HG02981 (cell line): ENCODE results near the gene EDEM2.
"Not testable (repeated sequence)": the region's sequence is repeated elsewhere in the genome, so short reads cannot be mapped to it uniquely, and the experiment has no call there.

Experiments
- ATAC-seq: cut with Tn5 transposase; IDR thresholded peaks from one replicate; pipeline ENCODE4 v1.9.1; 2021; ENCODE audit warnings: mild to moderate bottlenecking, moderate library complexity; ENCODE audit not compliant: unreplicated experiment

EDEM2 gene

DNA sequence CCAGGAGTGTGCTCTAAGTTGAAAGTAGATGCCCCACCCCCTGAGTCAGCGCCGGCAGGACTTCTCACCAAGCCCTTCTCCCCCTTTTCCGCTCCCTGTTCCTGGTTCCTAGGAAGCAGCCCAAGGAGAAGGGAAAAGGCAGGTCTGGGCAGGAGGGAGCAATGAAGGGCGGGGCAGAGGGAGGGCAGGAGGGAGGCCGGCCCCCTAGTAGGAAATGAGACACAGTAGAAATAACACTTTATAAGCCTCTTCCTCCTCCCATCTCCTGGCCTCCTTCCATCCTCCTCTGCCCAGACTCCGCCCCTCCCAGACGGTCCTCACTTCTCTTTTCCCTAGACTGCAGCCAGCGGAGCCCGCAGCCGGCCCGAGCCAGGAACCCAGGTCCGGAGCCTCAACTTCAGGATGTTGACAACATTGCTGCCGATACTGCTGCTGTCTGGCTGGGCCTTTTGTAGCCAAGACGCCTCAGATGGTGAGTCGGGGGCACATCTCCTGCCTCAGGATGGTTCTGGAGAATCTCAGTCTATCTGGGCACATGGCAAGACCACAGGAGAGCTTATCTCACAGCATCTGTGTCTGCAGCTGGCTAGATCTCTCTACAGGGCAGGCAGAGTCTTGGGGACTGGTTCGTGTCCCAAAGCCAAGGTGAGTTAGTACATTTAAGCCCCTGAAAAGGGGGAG is 24.8 kb upstream of the EDEM2 start, which contains the start of gene PROCR:
Gene PROCR (plus strand): TSS at position 320 of the 681 bp plus-strand sequence. CDS start 83 bp downstream, at position 403.
- no peak for ATAC-seq

GRCh38 chr20:35171438-35171752 is 24.3 kb upstream of the EDEM2 start:
- ATAC-seq, result no peak

DNA sequence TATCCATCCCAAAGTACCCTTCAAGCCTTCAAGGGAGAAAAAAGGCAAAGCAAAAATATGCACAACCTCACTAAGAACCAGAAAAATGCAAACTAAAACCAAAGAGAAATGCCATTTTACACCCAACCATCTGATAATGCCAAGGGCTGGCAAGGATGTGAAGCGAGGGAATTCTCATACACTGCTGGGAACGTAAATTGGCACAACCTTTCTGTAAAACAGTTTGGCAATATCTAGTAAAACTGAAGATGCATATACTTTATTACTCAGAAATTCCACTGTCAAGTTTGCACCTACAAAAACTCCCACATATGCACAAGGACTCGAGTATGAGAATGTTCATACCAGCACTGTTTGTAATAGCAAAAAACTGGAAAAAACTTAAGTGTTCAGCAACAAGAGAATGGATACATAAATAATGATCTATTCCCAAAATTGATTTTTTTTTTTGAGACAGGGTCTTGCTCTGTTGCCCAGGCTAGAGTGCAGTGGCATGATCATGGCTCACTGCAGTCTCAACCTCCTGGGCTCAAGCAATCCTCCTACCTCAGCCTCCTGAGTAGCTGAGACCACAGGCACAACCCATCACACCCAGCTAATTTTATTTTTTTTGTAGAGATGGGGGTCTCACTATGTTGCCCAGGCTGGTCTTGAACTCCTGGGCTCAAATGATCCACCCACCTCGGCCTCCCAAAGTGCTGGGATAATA is 21.7 kb upstream of the EDEM2 start:
- ATAC-seq, result not testable (repeated sequence)

- no peak for ATAC-seq
Observed at GRCh38 chr20:35167787-35168186, 20.7 kb upstream of the EDEM2 start.

- no peak for ATAC-seq
Observed at GRCh38 chr20:35166242-35166830, 19.2 kb upstream of the EDEM2 start.

DNA sequence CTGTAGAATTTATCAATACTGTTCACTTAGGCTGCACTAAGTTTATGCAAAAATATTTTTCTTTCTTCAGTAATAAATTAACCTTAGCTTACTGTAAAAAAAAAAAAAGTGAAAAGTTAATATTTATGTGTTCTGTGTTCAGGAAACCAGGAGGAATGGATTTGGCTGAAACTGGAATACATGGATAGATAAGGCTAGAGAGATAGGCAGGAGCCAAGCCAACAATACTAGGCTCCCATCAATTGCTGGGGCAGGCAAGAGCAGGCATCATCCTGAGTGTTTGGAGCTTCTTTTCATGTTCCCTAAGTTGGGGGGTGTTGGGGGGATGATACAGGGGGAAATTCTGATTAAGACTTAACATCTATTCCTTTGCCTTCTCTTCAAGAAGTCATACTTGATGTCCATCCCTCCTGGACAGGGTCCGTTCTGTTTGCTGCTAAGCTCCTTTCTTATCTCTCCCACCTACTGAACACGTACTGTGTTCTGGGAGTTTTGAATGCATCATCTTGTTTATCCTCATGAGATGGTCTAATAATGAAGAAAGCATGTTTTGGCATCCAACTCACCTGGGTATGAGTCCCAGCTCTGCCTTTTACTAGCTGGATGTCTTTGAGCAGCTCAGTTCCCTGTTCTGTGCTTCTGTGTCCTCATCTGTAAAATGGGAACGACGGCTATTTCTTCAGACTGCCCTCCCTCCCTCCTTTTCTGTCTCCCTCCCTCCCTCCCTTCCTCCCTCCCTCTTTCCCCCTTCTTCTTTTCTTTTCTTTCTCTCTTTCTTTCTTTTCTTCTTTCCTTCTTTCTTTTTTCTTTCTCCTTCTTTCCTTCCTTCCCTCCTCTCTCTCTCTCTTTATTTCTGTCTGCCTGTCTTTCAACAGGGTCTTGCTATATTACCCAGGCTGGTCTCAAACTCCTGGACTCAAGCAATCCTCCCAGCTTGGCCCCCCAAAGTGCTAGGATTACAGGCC is 18.4 kb upstream of the EDEM2 start:
- no peak for ATAC-seq

DNA sequence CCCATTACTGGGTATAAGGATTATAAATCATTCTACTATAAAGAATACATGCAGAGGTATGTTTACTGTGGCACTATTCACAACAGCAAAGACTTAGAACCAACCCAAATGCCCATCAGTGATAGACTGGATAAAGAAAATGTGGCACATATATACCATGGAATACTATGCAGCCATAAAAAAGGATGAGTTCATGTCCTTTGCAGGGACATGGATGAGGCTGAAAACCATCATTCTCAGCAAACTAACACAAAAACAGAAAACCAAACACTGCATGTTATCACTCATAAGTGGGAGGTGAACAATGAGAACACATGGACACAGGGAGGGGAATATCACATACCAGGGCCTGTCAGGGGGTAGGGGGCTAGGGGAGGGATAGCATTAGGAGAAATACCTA is 17.4 kb upstream of the EDEM2 start:
- ATAC-seq, result not testable (repeated sequence)

- not testable (repeated sequence) for ATAC-seq
Observed at GRCh38 chr20:35160341-35160740, 13.2 kb upstream of the EDEM2 start.

- ATAC-seq, result no peak
Observed at GRCh38 chr20:35156978-35157377, 9.8 kb upstream of the EDEM2 start.

DNA sequence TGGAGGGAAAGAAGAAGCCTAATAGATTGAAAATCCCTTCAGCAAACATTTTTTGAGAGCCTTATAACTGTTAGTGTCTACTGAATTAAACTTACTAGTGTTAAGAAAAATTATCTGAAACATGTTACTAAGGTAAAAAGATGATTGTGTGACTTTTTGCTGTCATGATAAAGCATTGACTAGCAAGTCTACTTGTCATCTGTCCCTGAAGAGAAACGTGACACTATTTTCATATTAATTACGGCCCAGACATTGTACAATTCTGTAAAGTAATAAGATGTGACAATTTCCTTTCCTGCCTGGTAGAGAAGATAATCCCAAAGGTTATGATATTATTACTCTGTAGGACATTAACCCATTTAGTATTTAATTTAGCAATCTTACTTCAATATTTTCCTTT is 8.8 kb upstream of the EDEM2 start:
- ATAC-seq, result no peak

DNA sequence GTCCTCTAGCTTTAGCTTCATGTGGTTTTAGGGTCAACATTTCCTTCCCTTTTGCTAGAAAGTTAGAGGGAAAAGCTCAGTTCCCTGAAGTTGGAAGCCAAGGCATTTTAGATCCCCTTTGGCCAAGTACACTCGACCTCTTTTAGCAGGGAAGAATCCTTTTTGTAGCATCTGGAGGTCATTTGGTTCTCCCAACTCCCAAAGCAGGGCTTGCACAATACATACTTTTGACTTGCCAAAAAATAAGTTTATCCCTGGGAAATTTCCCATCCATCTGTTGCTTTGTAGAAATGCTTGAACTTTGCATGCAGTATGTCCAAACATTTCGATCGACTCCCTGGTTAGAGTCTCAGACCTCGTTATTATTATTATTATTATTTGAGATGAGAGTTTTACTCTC is 4.6 kb upstream of the EDEM2 start:
- no peak for ATAC-seq

DNA sequence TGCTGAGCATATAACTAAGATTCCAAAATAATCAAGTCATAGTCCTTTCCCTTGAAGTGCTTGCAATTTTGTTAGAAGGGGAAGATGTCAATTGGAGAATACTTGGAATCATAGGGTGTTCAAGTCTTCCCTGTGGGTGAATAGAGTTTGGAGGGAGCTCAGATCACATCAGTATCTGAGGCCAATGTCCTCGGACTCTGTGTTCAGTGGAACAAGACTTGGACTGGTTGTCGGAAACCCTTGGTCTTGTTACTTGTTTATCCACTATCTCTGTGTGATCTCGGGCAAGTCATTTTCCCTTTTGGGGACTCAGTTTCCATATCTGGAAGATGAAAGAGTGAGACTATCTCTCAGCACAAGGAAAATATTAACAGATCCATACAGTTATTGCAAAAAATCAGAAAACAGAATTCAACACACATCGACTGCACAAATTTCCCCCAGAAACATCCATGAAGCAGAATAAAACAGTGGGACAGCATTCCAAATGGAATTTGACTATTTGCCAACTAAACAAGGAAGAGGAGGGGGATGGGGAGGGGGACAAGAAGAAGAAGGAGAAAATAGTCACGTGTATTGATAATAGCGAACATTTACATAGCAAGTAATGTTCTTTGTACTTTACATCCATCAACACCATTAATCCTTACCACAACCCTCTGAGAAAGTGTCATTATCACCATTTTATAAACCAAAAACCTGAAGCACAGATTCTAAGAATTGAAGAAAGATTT is 3.9 kb upstream of the EDEM2 start:
- no peak for ATAC-seq

GRCh38 chr20:35147575-35148071 is 487 bp upstream of the EDEM2 start:
- ATAC-seq, result not testable (repeated sequence)

GRCh38 chr20:35146299-35146919 is 727 bp downstream of the EDEM2 start:
- ATAC-seq, result no peak

- ATAC-seq, result no peak
Observed at GRCh38 chr20:35145141-35145564, 2.0 kb downstream of the EDEM2 start.

- ATAC-seq, result peak; percentile 49
Observed at GRCh38 chr20:35144694-35145093, 2.4 kb downstream of the EDEM2 start.

DNA sequence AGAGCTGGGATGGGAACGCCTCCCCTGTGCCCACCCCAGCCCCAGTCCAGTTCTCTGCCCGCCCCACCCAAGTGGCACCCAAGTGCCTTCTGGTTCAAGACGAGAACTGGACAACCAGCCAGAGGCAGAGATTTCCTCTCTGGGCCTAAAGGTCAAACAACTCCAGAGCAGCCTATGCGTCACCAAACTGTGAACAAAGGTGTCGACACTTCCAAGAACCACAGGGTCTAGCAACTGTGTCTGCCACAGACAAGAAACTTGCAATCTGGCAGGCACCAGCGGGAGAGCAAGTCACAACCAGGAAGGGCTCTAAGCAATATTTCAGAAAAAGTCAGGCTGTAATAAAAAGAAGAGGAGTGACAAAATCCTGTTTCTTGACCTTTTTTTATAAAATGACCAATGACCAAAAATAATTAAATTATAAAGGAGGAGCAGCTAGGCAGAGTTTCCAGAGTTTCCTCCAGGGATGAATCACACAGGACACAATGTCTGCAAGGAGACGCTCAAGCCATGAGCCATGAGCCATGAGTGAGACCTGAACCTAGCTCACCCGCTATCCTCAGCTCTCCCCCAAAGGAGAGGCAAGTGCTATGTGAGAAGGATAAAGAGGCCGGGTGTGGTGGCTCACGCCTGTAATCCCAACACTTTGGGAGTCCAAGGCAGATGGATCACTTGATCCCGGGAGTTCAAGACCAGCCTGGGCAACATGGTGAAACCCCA is 11.1 kb downstream of the EDEM2 start:
- ATAC-seq, result no peak

DNA sequence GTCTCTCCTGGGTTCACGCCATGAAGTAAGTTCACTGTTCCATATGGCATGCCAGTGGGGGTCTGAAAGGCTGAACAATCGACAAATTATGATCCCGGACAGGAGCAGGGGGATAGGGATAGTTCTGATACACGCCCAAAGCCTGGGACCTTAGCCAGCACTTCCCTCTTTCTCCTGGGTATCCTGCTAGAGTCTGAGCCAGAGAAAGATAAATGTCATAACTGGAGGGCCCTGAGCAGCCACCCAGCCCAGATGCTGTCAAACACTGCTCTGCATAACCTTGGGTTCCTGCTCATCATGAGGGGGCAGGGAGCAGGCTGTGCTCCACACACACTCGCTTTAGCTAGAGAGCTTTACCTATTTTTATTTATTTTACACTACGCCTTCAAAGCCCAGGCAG is 12.3 kb downstream of the EDEM2 start:
- no peak for ATAC-seq

DNA sequence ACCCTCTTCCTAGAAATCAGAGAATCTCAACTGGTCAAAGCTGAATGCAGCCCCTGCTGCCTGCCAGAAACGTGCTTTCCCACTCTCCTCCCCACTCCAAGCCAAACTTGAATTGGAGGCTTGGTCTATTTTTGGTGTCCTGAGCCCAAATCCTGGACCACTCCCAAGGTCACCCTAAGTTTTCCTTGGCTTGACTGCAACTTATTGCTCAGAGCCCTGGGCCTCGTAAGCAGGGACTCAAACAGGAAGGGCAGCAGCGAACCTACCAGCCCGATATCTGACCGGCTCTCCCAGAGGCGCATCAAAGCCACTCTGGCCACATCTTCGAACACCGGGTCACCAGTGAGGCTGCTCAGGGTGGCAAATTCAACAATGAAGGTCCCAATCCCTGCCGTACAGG is 12.7 kb downstream of the EDEM2 start:
- no peak for ATAC-seq
